ENCODE measurements around the gene FN3KRP. TPM values are rescaled to one million over a fixed set of nuclear protein-coding genes. Genes with fewer than 3 reads are reported as not detected.

The FN3KRP gene
- total RNA-seq, 4 donors from 2014 or later, result 11.5 to 27.5 (median 17.3) TPM

DNA sequence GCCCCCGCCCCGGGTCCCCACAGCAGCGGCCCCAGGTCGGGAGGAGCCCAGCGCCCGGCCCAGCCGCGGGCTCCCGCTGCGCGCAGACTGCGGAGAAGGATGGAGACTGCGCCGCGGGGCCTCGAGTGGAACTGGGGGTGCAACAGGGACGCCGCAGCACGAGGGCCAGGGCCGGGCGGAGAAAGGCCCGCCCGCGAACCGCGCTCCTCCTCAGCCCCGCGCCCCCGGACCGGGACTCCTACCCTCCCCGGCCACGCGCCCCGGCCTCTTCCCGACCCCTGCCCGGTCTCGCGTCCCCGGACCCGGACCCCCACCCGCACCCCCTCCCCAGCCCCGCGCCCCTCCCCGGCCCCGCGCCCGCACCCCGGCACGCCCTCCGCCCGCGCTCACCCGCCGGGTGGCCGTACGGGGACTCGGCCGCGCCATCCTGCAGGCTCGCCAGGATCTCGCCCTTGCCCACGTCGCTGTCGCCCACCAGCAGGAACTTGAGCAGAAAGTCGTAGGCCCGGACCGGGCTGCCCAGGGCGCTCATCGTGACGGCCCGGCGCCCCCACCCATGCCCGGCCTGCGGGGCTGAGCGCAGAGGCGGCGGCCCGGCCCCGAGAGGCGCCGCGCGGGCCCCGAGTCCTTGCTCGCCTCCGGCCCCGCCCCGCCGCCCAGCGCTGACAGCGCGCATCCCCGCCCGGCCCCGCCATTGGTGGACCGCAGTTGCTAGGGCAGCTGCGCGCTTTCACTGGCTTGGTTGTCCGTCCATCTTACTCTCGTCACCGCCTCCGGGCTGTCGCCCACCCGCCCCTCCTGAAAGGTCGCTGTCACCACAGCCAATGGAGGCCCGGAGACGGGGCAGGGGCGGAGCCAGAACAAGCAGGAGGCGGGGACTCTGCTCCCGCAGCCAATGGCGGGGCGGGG is 18.2 kb upstream of the FN3KRP start, which contains the start of gene RAB40B:
RAB40B (minus strand) TSS at position 634 of the 909 bp plus-strand sequence; CDS start at position 532, 102 bp downstream.
- peak within 1 kb of the TSS; percentile 75 to 89 (median 88) for H3K4me3 ChIP-seq
- H3K36me3 ChIP-seq, result no peaks in the 10 kb centered on the region
- peak within 1 kb of the TSS; percentile 74 to 84 (median 78) for H3K27ac ChIP-seq (replicated peaks in 1 of 4)
- WGBS, result 0% methylated on average over 13 of the region's 112 CpGs
- DNase-seq (ENCODE audit: extremely low spot score), result peak; percentile 100
- TF ChIP-seq EP300 (IDR thresholded peaks at IDR 0.05) (no peak), POLR2AphosphoS5 (IDR thresholded peaks at IDR 0.05) (peak in 1 of 2 donors; percentile 71), POLR2A (IDR thresholded peaks at IDR 0.05; ENCODE audit: low read depth) (no peak)
- TF ChIP-seq, protein P1, sequence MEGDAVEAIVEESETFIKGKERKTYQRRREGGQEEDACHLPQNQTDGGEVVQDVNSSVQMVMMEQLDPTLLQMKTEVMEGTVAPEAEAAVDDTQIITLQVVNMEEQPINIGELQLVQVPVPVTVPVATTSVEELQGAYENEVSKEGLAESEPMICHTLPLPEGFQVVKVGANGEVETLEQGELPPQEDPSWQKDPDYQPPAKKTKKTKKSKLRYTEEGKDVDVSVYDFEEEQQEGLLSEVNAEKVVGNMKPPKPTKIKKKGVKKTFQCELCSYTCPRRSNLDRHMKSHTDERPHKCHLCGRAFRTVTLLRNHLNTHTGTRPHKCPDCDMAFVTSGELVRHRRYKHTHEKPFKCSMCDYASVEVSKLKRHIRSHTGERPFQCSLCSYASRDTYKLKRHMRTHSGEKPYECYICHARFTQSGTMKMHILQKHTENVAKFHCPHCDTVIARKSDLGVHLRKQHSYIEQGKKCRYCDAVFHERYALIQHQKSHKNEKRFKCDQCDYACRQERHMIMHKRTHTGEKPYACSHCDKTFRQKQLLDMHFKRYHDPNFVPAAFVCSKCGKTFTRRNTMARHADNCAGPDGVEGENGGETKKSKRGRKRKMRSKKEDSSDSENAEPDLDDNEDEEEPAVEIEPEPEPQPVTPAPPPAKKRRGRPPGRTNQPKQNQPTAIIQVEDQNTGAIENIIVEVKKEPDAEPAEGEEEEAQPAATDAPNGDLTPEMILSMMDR (IDR thresholded peaks at IDR 0.05), result no peak
- peaks cover 15 to 33% (median 24%) of the 10 kb centered on the region in 4 donors for H3K4me1 ChIP-seq
- no peaks in the 10 kb centered on the region for H3K27me3 ChIP-seq
- peaks cover 0 to 9% (median 4%) of the 10 kb centered on the region in 4 donors for H3K9me3 ChIP-seq
- intact Hi-C loops (cut with DNase I), result no loop called here

DNA sequence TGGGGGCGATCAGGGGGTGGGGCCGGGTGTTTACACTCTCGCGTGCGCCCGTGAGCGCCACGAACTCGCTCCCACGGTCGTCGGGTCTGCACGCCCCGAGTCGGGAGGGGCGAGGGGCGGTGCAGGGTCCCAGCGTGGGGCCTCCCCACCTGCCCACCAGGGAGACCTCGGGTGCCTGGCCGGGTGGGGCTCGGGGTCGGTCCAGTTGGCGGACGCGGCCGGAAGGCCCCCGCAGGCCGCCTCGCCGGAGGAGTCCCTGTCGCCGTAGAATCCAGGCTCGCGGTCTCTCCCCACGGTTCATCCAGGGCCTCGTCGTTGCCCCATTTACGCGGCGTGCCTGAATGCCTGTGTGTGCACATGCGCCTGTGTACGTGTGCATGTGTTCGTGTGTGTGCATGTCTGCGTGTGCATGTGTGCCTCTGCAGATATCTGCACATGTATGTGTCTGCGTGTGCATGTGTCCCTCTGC is 17.5 kb upstream of the FN3KRP start:
- intact Hi-C loops (cut with DNase I), result no loop called here
- TF ChIP-seq, protein P1 (IDR thresholded peaks at IDR 0.05), result no peak
- TF ChIP-seq EP300 (IDR thresholded peaks at IDR 0.05), result no peak
- TF ChIP-seq POLR2A (IDR thresholded peaks at IDR 0.05; ENCODE audit: low read depth), result no peak
- TF ChIP-seq POLR2AphosphoS5 (IDR thresholded peaks at IDR 0.05), result no peak
- peaks cover 0 to 9% (median 4%) of the 10 kb centered on the region in 4 donors for H3K9me3 ChIP-seq
- peak overlapping the region; percentile 57 to 79 (median 60) for H3K27ac ChIP-seq (replicated peaks in 1 of 4)
- peaks cover 15 to 33% (median 24%) of the 10 kb centered on the region in 4 donors for H3K4me1 ChIP-seq
- WGBS, result 12% methylated on average over 14 of the region's 45 CpGs
- no peaks in the 10 kb centered on the region for H3K36me3 ChIP-seq
- DNase-seq (ENCODE audit: extremely low spot score), result no peak
- H3K4me3 ChIP-seq, result peak overlapping the region; percentile 75 to 89 (median 88)
- H3K27me3 ChIP-seq, result no peaks in the 10 kb centered on the region

DNA sequence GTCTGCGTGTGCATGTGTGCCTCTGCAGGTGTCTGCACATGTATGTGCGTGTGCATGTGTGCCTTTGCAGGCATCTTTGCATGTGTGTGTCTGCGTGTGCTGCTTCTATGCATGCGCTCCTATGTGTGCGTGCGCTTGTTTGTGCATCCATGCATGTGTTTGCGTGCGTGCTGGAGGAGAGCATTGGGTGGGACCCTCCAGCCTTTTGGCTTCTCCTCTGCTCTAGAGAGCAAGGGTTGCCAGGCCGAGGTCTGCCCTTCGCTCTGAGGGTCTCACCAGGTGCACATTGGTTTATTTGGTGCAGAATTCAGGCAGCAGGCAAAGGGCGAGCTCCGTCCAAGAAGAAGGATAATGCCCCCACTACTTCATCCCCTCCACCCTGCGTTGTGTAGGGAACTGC is 17.0 kb upstream of the FN3KRP start:
- Histone ChIP-seq H3K27ac (replicated peaks in 1 of 4) (no peak overlapping the region), H3K27me3 (no peaks in the 10 kb centered on the region), H3K9me3 (peaks cover 0 to 5% (median 2%) of the 10 kb centered on the region in 4 donors), H3K4me1 (peaks cover 15 to 33% (median 24%) of the 10 kb centered on the region in 4 donors), H3K36me3 (no peaks in the 10 kb centered on the region), H3K4me3 (peak overlapping the region; percentile 75 to 89 (median 88))
- no peak for DNase-seq (ENCODE audit: extremely low spot score)
- TF ChIP-seq, protein P1 (IDR thresholded peaks at IDR 0.05), result no peak
- no peak for TF ChIP-seq EP300 (IDR thresholded peaks at IDR 0.05)
- TF ChIP-seq POLR2AphosphoS5 (IDR thresholded peaks at IDR 0.05), result no peak
- TF ChIP-seq POLR2A (IDR thresholded peaks at IDR 0.05; ENCODE audit: low read depth), result no peak
- intact Hi-C loops (cut with DNase I), result no loop called here
- WGBS, result 87% methylated on average over 13 of the region's 13 CpGs

DNA sequence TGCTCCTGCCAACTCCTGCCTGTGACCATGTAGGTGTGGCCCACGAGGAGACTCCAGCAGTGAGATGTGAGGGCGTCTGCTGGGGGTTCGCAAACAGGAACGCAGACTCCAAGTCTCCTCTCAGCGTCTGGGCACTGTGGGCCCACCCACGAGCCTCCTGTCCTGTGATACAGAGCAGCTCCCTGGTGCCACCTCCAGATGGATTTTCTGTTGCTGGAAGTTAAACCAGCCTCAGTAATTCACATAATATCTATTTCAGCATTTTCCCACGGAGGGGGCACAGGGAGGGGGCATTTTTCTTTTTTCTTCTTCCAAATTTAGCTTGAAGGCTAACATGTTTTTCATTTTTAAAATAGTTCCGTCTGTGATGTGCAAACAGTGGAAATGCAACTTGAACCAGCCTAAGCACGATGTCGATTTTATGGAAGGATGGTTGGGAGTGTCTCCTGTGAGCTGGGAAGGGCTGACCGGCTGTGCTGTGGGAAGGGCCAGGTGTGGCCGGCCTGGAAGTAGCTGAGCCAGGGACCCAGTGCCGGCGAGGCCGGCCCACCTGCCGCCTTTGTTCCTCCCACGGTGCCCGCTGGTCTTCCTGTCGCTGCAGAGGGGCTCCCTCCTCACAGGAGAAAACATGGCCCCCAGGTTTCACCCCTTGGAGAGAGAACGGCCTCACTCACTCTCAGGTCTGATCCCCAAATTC is 14.1 kb upstream of the FN3KRP start:
- Histone ChIP-seq H3K9me3 (no peaks in the 10 kb centered on the region), H3K4me1 (peaks cover 8 to 25% (median 16%) of the 10 kb centered on the region in 4 donors), H3K27me3 (no peaks in the 10 kb centered on the region), H3K27ac (replicated peaks in 1 of 4) (no peak overlapping the region), H3K4me3 (no peak overlapping the region), H3K36me3 (no peaks in the 10 kb centered on the region)
- no peak for DNase-seq (ENCODE audit: extremely low spot score)
- intact Hi-C loops (cut with DNase I), result no loop called here
- TF ChIP-seq EP300 (IDR thresholded peaks at IDR 0.05), result no peak
- no peak for TF ChIP-seq POLR2A (IDR thresholded peaks at IDR 0.05; ENCODE audit: low read depth)
- TF ChIP-seq, protein P1 (IDR thresholded peaks at IDR 0.05), result no peak
- no peak for TF ChIP-seq POLR2AphosphoS5 (IDR thresholded peaks at IDR 0.05)
- WGBS, result 63% methylated on average over 17 of the region's 20 CpGs

Data from esophagus muscularis mucosa (tissue), 4 donors.